Transverse colon (tissue), 4 donors: ENCODE data around the gene CPEB4.

Experiments used
- POLR2A ChIP-seq: fragments of 450-650 bp; IDR thresholded peaks from one replicate; pipeline ENCODE4 v1.6.1; 2016; ENCODE audit warnings: antibody characterized with exemption, mild to moderate bottlenecking, moderate library complexity
- POLR2AphosphoS5 ChIP-seq, 3 donors: sonication (generic); formaldehyde crosslinking; IDR thresholded peaks; one replicate each; pipeline ENCODE4 v1.6.1; 2016; ENCODE audit warnings: antibody characterized with exemption in 3 of 3
- TF ChIP-seq, protein P1 (sequence below), 5 experiments: fragments of 200-600 bp in 3 of 5; fragments of 450-650 bp in 2 of 5; sonication (generic) in 3 of 5; IDR thresholded peaks; 1 replicate in 2 of 5; 2 replicates in 3 of 5; pipeline ENCODE4 v1.5.1; 2016 to 2017; ENCODE audit warnings: antibody characterized with exemption in 5 of 5, inconsistent platforms in 3 of 5, mild to moderate bottlenecking in 2 of 5, moderate library complexity in 1 of 5

DNA sequence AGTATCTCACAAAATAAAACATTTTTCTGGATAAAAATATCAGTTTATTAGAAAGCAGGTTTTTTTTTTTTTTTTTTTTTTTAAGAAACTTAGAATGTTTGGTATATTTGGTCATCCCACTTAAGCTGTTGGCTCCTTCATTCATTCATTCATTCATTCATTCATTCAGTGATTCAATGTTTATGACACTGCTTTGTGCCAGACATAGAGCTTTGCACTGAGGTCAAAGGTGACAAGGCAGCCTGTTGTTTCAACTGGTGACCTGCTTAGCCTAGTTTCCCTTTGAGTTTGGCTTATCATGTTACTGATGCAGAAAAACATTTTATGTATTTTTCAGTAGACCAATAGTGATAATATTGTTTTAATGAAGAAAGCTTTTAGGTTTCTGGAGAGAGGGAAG is 23.5 kb downstream of the CPEB4 start:
- TF ChIP-seq, protein P1, sequence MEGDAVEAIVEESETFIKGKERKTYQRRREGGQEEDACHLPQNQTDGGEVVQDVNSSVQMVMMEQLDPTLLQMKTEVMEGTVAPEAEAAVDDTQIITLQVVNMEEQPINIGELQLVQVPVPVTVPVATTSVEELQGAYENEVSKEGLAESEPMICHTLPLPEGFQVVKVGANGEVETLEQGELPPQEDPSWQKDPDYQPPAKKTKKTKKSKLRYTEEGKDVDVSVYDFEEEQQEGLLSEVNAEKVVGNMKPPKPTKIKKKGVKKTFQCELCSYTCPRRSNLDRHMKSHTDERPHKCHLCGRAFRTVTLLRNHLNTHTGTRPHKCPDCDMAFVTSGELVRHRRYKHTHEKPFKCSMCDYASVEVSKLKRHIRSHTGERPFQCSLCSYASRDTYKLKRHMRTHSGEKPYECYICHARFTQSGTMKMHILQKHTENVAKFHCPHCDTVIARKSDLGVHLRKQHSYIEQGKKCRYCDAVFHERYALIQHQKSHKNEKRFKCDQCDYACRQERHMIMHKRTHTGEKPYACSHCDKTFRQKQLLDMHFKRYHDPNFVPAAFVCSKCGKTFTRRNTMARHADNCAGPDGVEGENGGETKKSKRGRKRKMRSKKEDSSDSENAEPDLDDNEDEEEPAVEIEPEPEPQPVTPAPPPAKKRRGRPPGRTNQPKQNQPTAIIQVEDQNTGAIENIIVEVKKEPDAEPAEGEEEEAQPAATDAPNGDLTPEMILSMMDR (IDR thresholded peaks at IDR 0.05) = no peak
- TF ChIP-seq POLR2A = no peak
- no peak for TF ChIP-seq POLR2AphosphoS5 (IDR thresholded peaks at IDR 0.05)
